GM12878 (cell line): Measurements from ENCODE around the gene RAP1GAP2. TPM values are rescaled to one million over a fixed set of nuclear protein-coding genes. Genes with fewer than 3 reads are reported as not detected.

Experiments
- ATAC-seq: fragments of 200-7000 bp; cut with Tn5 transposase; 3 replicates; pipeline ENCODE4 v1.9.1; 2020; ENCODE audit warnings: mild to moderate bottlenecking, moderate library complexity
- BruUV-seq: library from RNA; stranded (reverse); fragments of 400-500 nt; replicated peaks from 2 replicates; lab custom pipeline; 2021; lab: Mats Ljungman, UMichigan
- CTCF ChIA-PET: fragments of 300-600 bp; sonication (Branson Sonifier 250); formaldehyde crosslinking; extraction: SDS; loops from one replicate; lab custom pipeline; 2021; ENCODE audit warnings: inconsistent platforms; lab: Yijun Ruan, JAX
- POLR2A ChIA-PET: fragments of 350-600 bp; formaldehyde crosslinking; extraction: SDS; loops from one replicate; lab custom pipeline; 2021; ENCODE audit warnings: inconsistent platforms; lab: Charles Lee
- RAD21 ChIA-PET: fragments of 300-600 bp; sonication (Branson Sonifier 250); formaldehyde crosslinking; loops from one replicate; lab custom pipeline; 2023; ENCODE audit warnings: antibody characterized with exemption; ENCODE audit not compliant: unreplicated experiment; lab: Charles Lee
- SMC1A ChIA-PET: fragments of 300-600 bp; sonication (Branson Sonifier 250); formaldehyde crosslinking; loops from one replicate; lab custom pipeline; 2023; ENCODE audit not compliant: unreplicated experiment, uncharacterized antibody; lab: Charles Lee
- DNase-seq: peaks from one replicate; pipeline ENCODE4 v3.0.0-alpha.2; 2011; ENCODE audit warnings: low read depth, low spot score
- FAIRE-seq: peaks from 3 replicates; lab custom pipeline; 2011; peaks lifted over from hg19 to GRCh38; lab: Jason Lieb, UNC
- H2AFZ ChIP-seq: 2 replicates; pipeline ENCODE4 v1.6.0; 2011; ENCODE audit warnings: low read depth, low read length, control low read depth; ENCODE audit not compliant: control insufficient read depth
- H3K27ac ChIP-seq: 2 replicates; pipeline ENCODE4 v1.5.1; 2011; ENCODE audit warnings: control low read depth; ENCODE audit not compliant: control insufficient read depth, insufficient read depth
- H3K27me3 ChIP-seq, 2 experiments: replicated peaks in 1 of 2; 2 replicates each; pipeline versions ENCODE4 v1.6.0 to v1.6.1; 2011; ENCODE audit warnings: low read length in 1 of 2; ENCODE audit not compliant: control insufficient read depth in 2 of 2, insufficient read depth in 2 of 2
- H3K36me3 ChIP-seq, 2 experiments: 2 replicates each; pipeline ENCODE4 v1.5.1; 2011; ENCODE audit warnings: low read length in 1 of 2; ENCODE audit not compliant: control insufficient read depth in 2 of 2, insufficient read depth in 2 of 2
- H3K4me1 ChIP-seq: 2 replicates; pipeline ENCODE4 v1.6.1; 2011; ENCODE audit warnings: mild to moderate bottlenecking, low read length, moderate library complexity, mixed read lengths; ENCODE audit not compliant: control insufficient read depth, insufficient read depth
- H3K4me2 ChIP-seq: 2 replicates; pipeline ENCODE4 v1.6.0; 2011; ENCODE audit warnings: control low read depth; ENCODE audit not compliant: control insufficient read depth, insufficient read depth
- H3K4me3 ChIP-seq: fragments of 200-600 bp; sonication (generic); 2 replicates; pipeline ENCODE4 v1.5.1; 2016
- H3K79me2 ChIP-seq: 2 replicates; pipeline ENCODE4 v1.6.0; 2011; ENCODE audit warnings: low read length; ENCODE audit not compliant: control insufficient read depth, insufficient read depth
- H3K9ac ChIP-seq: 2 replicates; pipeline ENCODE4 v1.8.0; 2011; ENCODE audit warnings: low read length, control low read depth, mixed read lengths; ENCODE audit not compliant: control insufficient read depth, insufficient read depth
- H3K9me3 ChIP-seq: replicated peaks from 3 replicates; pipeline ENCODE4 v1.5.1; 2011; ENCODE audit warnings: mild to moderate bottlenecking, low read length; ENCODE audit not compliant: control insufficient read depth, insufficient read depth
- H4K20me1 ChIP-seq: 2 replicates; pipeline ENCODE4 v1.6.0; 2011; ENCODE audit not compliant: control insufficient read depth, insufficient read depth
- ATF3 ChIP-seq: IDR thresholded peaks from 2 replicates; pipeline ENCODE4 v1.6.1; 2011; ENCODE audit warnings: low read depth, mild to moderate bottlenecking, low read length, moderate library complexity, borderline replicate concordance; ENCODE audit errors: extremely low read depth
- CHD1 ChIP-seq: IDR thresholded peaks from 2 replicates; pipeline ENCODE4 v1.6.1; 2012; ENCODE audit warnings: low read depth, low read length, improper control_type of control experiment
- EED ChIP-seq: sonication (generic); IDR thresholded peaks from 2 replicates; pipeline ENCODE4 v1.6.1; 2016; ENCODE audit warnings: antibody characterized with exemption, low read depth
- EGR1 ChIP-seq, 2 experiments: IDR thresholded peaks; 1 replicate in 1 of 2; 2 replicates in 1 of 2; pipeline ENCODE4 v1.6.1; 2011 to 2012; ENCODE audit warnings: low read depth in 2 of 2, low read length in 2 of 2, borderline replicate concordance in 1 of 2, mild to moderate bottlenecking in 1 of 2, moderate library complexity in 1 of 2
- FOS ChIP-seq: IDR thresholded peaks from 3 replicates; pipeline ENCODE4 v1.6.1; 2011; ENCODE audit warnings: borderline replicate concordance; ENCODE audit not compliant: insufficient read length; ENCODE audit errors: extremely low read depth
- NFYB ChIP-seq: IDR thresholded peaks from 2 replicates; pipeline ENCODE4 v1.6.1; 2011; ENCODE audit warnings: low read depth, mild to moderate bottlenecking, low read length, improper control_type of control experiment, moderate library complexity; ENCODE audit not compliant: insufficient read depth
- RAD51 ChIP-seq: fragments of 450-650 bp; IDR thresholded peaks from 2 replicates; pipeline ENCODE4 v1.6.1; 2016; ENCODE audit warnings: moderate library complexity, mild to moderate bottlenecking, inconsistent platforms
- RBBP5 ChIP-seq: fragments of 200-600 bp; sonication (generic); conservative IDR thresholded peaks from 2 replicates; pipeline ENCODE4 v1.6.1; 2016
- SUZ12 ChIP-seq: fragments of 200-600 bp; sonication (generic); IDR thresholded peaks from one replicate; pipeline ENCODE4 v1.6.1; 2018; ENCODE audit warnings: antibody characterized with exemption, mild to moderate bottlenecking; ENCODE audit not compliant: unreplicated experiment
- ZBTB4 ChIP-seq: fragments of 450-650 bp; formaldehyde crosslinking; IDR thresholded peaks from 2 replicates; pipeline ENCODE4 v1.4.0; 2022; ENCODE audit warnings: mild to moderate bottlenecking, moderate library complexity
- WGBS: methylation state at CpG from one replicate; pipeline ENCODE4 v1.1.6; 2016; ENCODE audit warnings: low lambda C conversion rate; ENCODE audit not compliant: insufficient replicate concordance, insufficient coverage; ENCODE audit errors: missing lambda C conversion rate; 5-methylcytosine and 5-hydroxymethylcytosine counted together
- in situ Hi-C: fragments of 300-500 bp; cut with MboI; formaldehyde crosslinking; loops from 9 replicates; pipeline ENCODE4 v1.14.3; 2018; ENCODE audit warnings: mixed read lengths
- intact Hi-C: fragments of 100-400 bp; cut with micrococcal nuclease; formaldehyde crosslinking; loops from one replicate; pipeline ENCODE4 v1.14.2; 2022; ENCODE audit not compliant: unreplicated experiment
- polyA plus RNA-seq, 11 experiments: library from polyadenylated mRNA; depleted of rRNA in 4 of 11; unstranded in 6 of 11; stranded (reverse) in 5 of 11; fragments of >200 nt; fragmentation: Nextera tagmentation in 4 of 11; fragmentation: Illumina TruSeq in 1 of 11; extraction: Ambion mirVana in 4 of 11; extraction: Trizol in 1 of 11; gene quantifications; 1 replicate in 1 of 11; 2 replicates in 10 of 11; pipeline versions ENCODE4 v1.2.1 to v1.2.3, GENCODE V29; 2011 to 2016; ENCODE audit warnings: inconsistent platforms in 2 of 11, missing spikeins in 2 of 11, low read depth in 1 of 11
- total RNA-seq, 4 experiments: library from RNA; depleted of rRNA in 3 of 4; stranded (reverse); fragments of >200 nt in 3 of 4; fragmentation: Illumina TruSeq in 1 of 4; extraction: Trizol in 1 of 4; gene quantifications; 2 replicates each; pipeline versions ENCODE4 v1.2.1 to v1.2.3, GENCODE V29; 2013 to 2021

The RAP1GAP2 gene
- total and polyA plus RNA-seq, 10 of the 15 experiments (the other 5 are each of a cell fraction or from before 2014, with no cell fraction given), result 0.03 to 0.95 (median 0.49) TPM; not detected in 2

GRCh38 chr17:2852221-2852620 is 56.0 kb downstream of the RAP1GAP2 start:
- in situ Hi-C loops, result no loop called here
- H3K4me1 ChIP-seq, result peaks cover 7% of the 10 kb centered on the region

GRCh38 chr17:2852729-2853282 is 56.6 kb downstream of the RAP1GAP2 start:
- POLR2A ChIA-PET, result no interaction called here
- H3K4me3 ChIP-seq, result no peak overlapping the region
- no peak for ATAC-seq
- TF ChIP-seq ATF3 (no peak), RAD51 (no peak), EGR1 (IDR thresholded peaks at IDR 0.05; ENCODE audit: borderline replicate concordance in 1 of 2, low read depth in 2 of 2, low read length in 2 of 2) (no peak), FOS (no peak), RBBP5 (no peak), SUZ12 (peak; percentile 80), ZBTB4 (no peak)
- TF ChIP-seq, all 136 proteins: peak for 1
- DNase-seq (no peak), FAIRE-seq (no peak)
- SMC1A ChIA-PET, result no interaction called here
- no peak overlapping the region for H3K27ac ChIP-seq
- no peak overlapping the region for H3K9ac ChIP-seq
- peaks cover 4% of the 10 kb centered on the region for H3K4me1 ChIP-seq
- H2AFZ ChIP-seq, result no peak overlapping the region
- intact Hi-C loops, result no loop called here
- no peaks in the 10 kb centered on the region for H3K79me2 ChIP-seq
- WGBS, result 21% methylated on average over 36 of the region's 55 CpGs
- CTCF ChIA-PET, result no interaction called here
- peaks cover 2% of the 10 kb centered on the region; the same call in 1 of the 2 replicates for H4K20me1 ChIP-seq
- no TSS peak for BruUV-seq
- no peaks in the 10 kb centered on the region for H3K36me3 ChIP-seq
- in situ Hi-C loops, result no loop called here
- RAD21 ChIA-PET, result no interaction called here
- peak overlapping the region; percentile 22; the same call in 1 of the 2 replicates for H3K4me2 ChIP-seq
- H3K9me3 ChIP-seq, result no peaks in the 10 kb centered on the region
- peaks cover 15 to 19% of the 10 kb centered on the region in 2 experiments for H3K27me3 ChIP-seq

More at GRCh38 chr17:2852221-2852620, 56.0 kb downstream of the RAP1GAP2 start:
- POLR2A ChIA-PET, result no interaction called here
- H3K4me3 ChIP-seq, result no peak overlapping the region
- 15% methylated on average over 6 of the region's 6 CpGs for WGBS
- no TSS peak for BruUV-seq
- DNase-seq (no peak), ATAC-seq (no peak), FAIRE-seq (no peak)
- RAD21 ChIA-PET, result interaction anchor here (1.3 kb wide), 1 partner anchor 161 kb away, joined by 3 read pairs; no protein-coding TSS in a partner anchor
- intact Hi-C loops, result no loop called here
- no peak overlapping the region for H3K27ac ChIP-seq
- H3K9me3 ChIP-seq, result no peaks in the 10 kb centered on the region
- H3K36me3 ChIP-seq, result no peaks in the 10 kb centered on the region
- H3K9ac ChIP-seq, result no peak overlapping the region
- no peak for TF ChIP-seq CHD1
- no peak for TF ChIP-seq NFYB
- no peak for TF ChIP-seq EED
- H3K27me3 ChIP-seq, result peaks cover 15 to 19% of the 10 kb centered on the region in 2 experiments
- no peak overlapping the region for H3K4me2 ChIP-seq
- peaks cover 2% of the 10 kb centered on the region; the same call in 1 of the 2 replicates for H4K20me1 ChIP-seq
- SMC1A ChIA-PET, result no interaction called here
- H2AFZ ChIP-seq, result no peak overlapping the region
- H3K79me2 ChIP-seq, result no peaks in the 10 kb centered on the region
- CTCF ChIA-PET, result interaction anchor here (1.0 to 7.1 kb wide), 2 partner anchors 160 to 163 kb away, joined by 3 to 52 read pairs; no protein-coding TSS in a partner anchor
